ENCODE measurements around the gene CEP128.

Gene CEP128

GRCh38 chr14:80456209-80456608 lies 485.3 kb downstream of the CEP128 start:
- no peak for DNase-seq

GRCh38 chr14:80455031-80455430 lies 486.5 kb downstream of the CEP128 start:
- no peak for DNase-seq

- no peak for DNase-seq
Observed at GRCh38 chr14:80448267-80448666, 493.3 kb downstream of the CEP128 start.

- DNase-seq = no peak
Observed at GRCh38 chr14:80447392-80447791, 494.1 kb downstream of the CEP128 start.

Data from midbrain (tissue), 1 donor.